GM12878 (cell line): Measurements from ENCODE around the gene CISTR. TPM values are rescaled to one million over a fixed set of nuclear protein-coding genes. Genes with fewer than 3 reads are reported as not detected.
"Not testable (repeated sequence)": the region's sequence is repeated elsewhere in the genome, so short reads cannot be mapped to it uniquely, and the experiment has no call there.

Experiments used
- ATAC-seq: fragments of 200-7000 bp; cut with Tn5 transposase; 3 replicates; pipeline ENCODE4 v1.9.1; 2020; ENCODE audit warnings: mild to moderate bottlenecking, moderate library complexity
- BruUV-seq: library from RNA; stranded (reverse); fragments of 400-500 nt; replicated peaks from 2 replicates; lab custom pipeline; 2021; lab: Mats Ljungman, UMichigan
- CTCF ChIA-PET: fragments of 300-600 bp; sonication (Branson Sonifier 250); formaldehyde crosslinking; extraction: SDS; loops from one replicate; lab custom pipeline; 2021; ENCODE audit warnings: inconsistent platforms; lab: Yijun Ruan, JAX
- POLR2A ChIA-PET: fragments of 350-600 bp; formaldehyde crosslinking; extraction: SDS; loops from one replicate; lab custom pipeline; 2021; ENCODE audit warnings: inconsistent platforms; lab: Charles Lee
- RAD21 ChIA-PET: fragments of 300-600 bp; sonication (Branson Sonifier 250); formaldehyde crosslinking; loops from one replicate; lab custom pipeline; 2023; ENCODE audit warnings: antibody characterized with exemption; ENCODE audit not compliant: unreplicated experiment; lab: Charles Lee
- SMC1A ChIA-PET: fragments of 300-600 bp; sonication (Branson Sonifier 250); formaldehyde crosslinking; loops from one replicate; lab custom pipeline; 2023; ENCODE audit not compliant: unreplicated experiment, uncharacterized antibody; lab: Charles Lee
- DNase-seq: peaks from one replicate; pipeline ENCODE4 v3.0.0-alpha.2; 2011; ENCODE audit warnings: low read depth, low spot score
- FAIRE-seq: peaks from 3 replicates; lab custom pipeline; 2011; peaks lifted over from hg19 to GRCh38; lab: Jason Lieb, UNC
- H2AFZ ChIP-seq: 2 replicates; pipeline ENCODE4 v1.6.0; 2011; ENCODE audit warnings: low read depth, low read length, control low read depth; ENCODE audit not compliant: control insufficient read depth
- H3K27ac ChIP-seq: 2 replicates; pipeline ENCODE4 v1.5.1; 2011; ENCODE audit warnings: control low read depth; ENCODE audit not compliant: control insufficient read depth, insufficient read depth
- H3K27me3 ChIP-seq, 2 experiments: replicated peaks in 1 of 2; 2 replicates each; pipeline versions ENCODE4 v1.6.0 to v1.6.1; 2011; ENCODE audit warnings: low read length in 1 of 2; ENCODE audit not compliant: control insufficient read depth in 2 of 2, insufficient read depth in 2 of 2
- H3K36me3 ChIP-seq, 2 experiments: 2 replicates each; pipeline ENCODE4 v1.5.1; 2011; ENCODE audit warnings: low read length in 1 of 2; ENCODE audit not compliant: control insufficient read depth in 2 of 2, insufficient read depth in 2 of 2
- H3K4me1 ChIP-seq: 2 replicates; pipeline ENCODE4 v1.6.1; 2011; ENCODE audit warnings: mild to moderate bottlenecking, low read length, moderate library complexity, mixed read lengths; ENCODE audit not compliant: control insufficient read depth, insufficient read depth
- H3K4me2 ChIP-seq: 2 replicates; pipeline ENCODE4 v1.6.0; 2011; ENCODE audit warnings: control low read depth; ENCODE audit not compliant: control insufficient read depth, insufficient read depth
- H3K4me3 ChIP-seq: fragments of 200-600 bp; sonication (generic); 2 replicates; pipeline ENCODE4 v1.5.1; 2016
- H3K79me2 ChIP-seq: 2 replicates; pipeline ENCODE4 v1.6.0; 2011; ENCODE audit warnings: low read length; ENCODE audit not compliant: control insufficient read depth, insufficient read depth
- H3K9ac ChIP-seq: 2 replicates; pipeline ENCODE4 v1.8.0; 2011; ENCODE audit warnings: low read length, control low read depth, mixed read lengths; ENCODE audit not compliant: control insufficient read depth, insufficient read depth
- H3K9me3 ChIP-seq: replicated peaks from 3 replicates; pipeline ENCODE4 v1.5.1; 2011; ENCODE audit warnings: mild to moderate bottlenecking, low read length; ENCODE audit not compliant: control insufficient read depth, insufficient read depth
- H4K20me1 ChIP-seq: 2 replicates; pipeline ENCODE4 v1.6.0; 2011; ENCODE audit not compliant: control insufficient read depth, insufficient read depth
- BACH1 ChIP-seq: fragments of 450-650 bp; IDR thresholded peaks from 2 replicates; pipeline ENCODE4 v1.6.1; 2017; ENCODE audit warnings: mild to moderate bottlenecking, borderline replicate concordance
- KLF5 ChIP-seq: fragments of 450-650 bp; IDR thresholded peaks from 2 replicates; pipeline ENCODE4 v1.6.1; 2014; ENCODE audit warnings: mild to moderate bottlenecking; ENCODE audit not compliant: partially characterized antibody
- MEF2B ChIP-seq: fragments of 450-650 bp; IDR thresholded peaks from 2 replicates; pipeline ENCODE4 v1.6.1; 2018; ENCODE audit warnings: mild to moderate bottlenecking, moderate library complexity; ENCODE audit not compliant: partially characterized antibody, poor library complexity, severe bottlenecking
- NFYB ChIP-seq: IDR thresholded peaks from 2 replicates; pipeline ENCODE4 v1.6.1; 2011; ENCODE audit warnings: low read depth, mild to moderate bottlenecking, low read length, improper control_type of control experiment, moderate library complexity; ENCODE audit not compliant: insufficient read depth
- POLR2AphosphoS5 ChIP-seq: IDR thresholded peaks from 2 replicates; pipeline ENCODE4 v1.6.1; 2011; ENCODE audit warnings: mild to moderate bottlenecking, low read length, inconsistent platforms
- SUZ12 ChIP-seq: fragments of 200-600 bp; sonication (generic); IDR thresholded peaks from one replicate; pipeline ENCODE4 v1.6.1; 2018; ENCODE audit warnings: antibody characterized with exemption, mild to moderate bottlenecking; ENCODE audit not compliant: unreplicated experiment
- WGBS: methylation state at CpG from one replicate; pipeline ENCODE4 v1.1.6; 2016; ENCODE audit warnings: low lambda C conversion rate; ENCODE audit not compliant: insufficient replicate concordance, insufficient coverage; ENCODE audit errors: missing lambda C conversion rate; 5-methylcytosine and 5-hydroxymethylcytosine counted together
- in situ Hi-C: fragments of 300-500 bp; cut with MboI; formaldehyde crosslinking; loops from 9 replicates; pipeline ENCODE4 v1.14.3; 2018; ENCODE audit warnings: mixed read lengths
- intact Hi-C: fragments of 100-400 bp; cut with micrococcal nuclease; formaldehyde crosslinking; loops from one replicate; pipeline ENCODE4 v1.14.2; 2022; ENCODE audit not compliant: unreplicated experiment
- polyA plus RNA-seq, 11 experiments: library from polyadenylated mRNA; depleted of rRNA in 4 of 11; unstranded in 6 of 11; stranded (reverse) in 5 of 11; fragments of >200 nt; fragmentation: Nextera tagmentation in 4 of 11; fragmentation: Illumina TruSeq in 1 of 11; extraction: Ambion mirVana in 4 of 11; extraction: Trizol in 1 of 11; gene quantifications; 1 replicate in 1 of 11; 2 replicates in 10 of 11; pipeline versions ENCODE4 v1.2.1 to v1.2.3, GENCODE V29; 2011 to 2016; ENCODE audit warnings: inconsistent platforms in 2 of 11, missing spikeins in 2 of 11, low read depth in 1 of 11
- total RNA-seq, 4 experiments: library from RNA; depleted of rRNA in 3 of 4; stranded (reverse); fragments of >200 nt in 3 of 4; fragmentation: Illumina TruSeq in 1 of 4; extraction: Trizol in 1 of 4; gene quantifications; 2 replicates each; pipeline versions ENCODE4 v1.2.1 to v1.2.3, GENCODE V29; 2013 to 2021
- TF ChIP-seq, protein P1 (sequence below): fragments of 450-650 bp; IDR thresholded peaks from 2 replicates; pipeline ENCODE4 v1.6.1; 2016; ENCODE audit warnings: mild to moderate bottlenecking

Gene CISTR
- total and polyA plus RNA-seq, 10 of the 15 experiments (the other 5 are each of a cell fraction or from before 2014, with no cell fraction given), result 0.26 TPM; not detected in 9

- FAIRE-seq, result no peak
- TF ChIP-seq POLR2AphosphoS5 (no peak), SUZ12 (no peak), BACH1 (no peak), NFYB (0 out of 2 replicates have a peak, but pooled peaks have one; percentile 7), KLF5 (no peak), MEF2B (no peak)
- TF ChIP-seq, protein P1, sequence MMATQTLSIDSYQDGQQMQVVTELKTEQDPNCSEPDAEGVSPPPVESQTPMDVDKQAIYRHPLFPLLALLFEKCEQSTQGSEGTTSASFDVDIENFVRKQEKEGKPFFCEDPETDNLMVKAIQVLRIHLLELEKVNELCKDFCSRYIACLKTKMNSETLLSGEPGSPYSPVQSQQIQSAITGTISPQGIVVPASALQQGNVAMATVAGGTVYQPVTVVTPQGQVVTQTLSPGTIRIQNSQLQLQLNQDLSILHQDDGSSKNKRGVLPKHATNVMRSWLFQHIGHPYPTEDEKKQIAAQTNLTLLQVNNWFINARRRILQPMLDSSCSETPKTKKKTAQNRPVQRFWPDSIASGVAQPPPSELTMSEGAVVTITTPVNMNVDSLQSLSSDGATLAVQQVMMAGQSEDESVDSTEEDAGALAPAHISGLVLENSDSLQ, result peak; percentile 46
- Histone ChIP-seq H3K27ac (no peak overlapping the region), H3K4me1 (peaks cover 14% of the 10 kb centered on the region), H3K9ac (no peak overlapping the region), H3K27me3 (no peaks in the 10 kb centered on the region), H3K9me3 (no peaks in the 10 kb centered on the region), H4K20me1 (no peaks in the 10 kb centered on the region), H2AFZ (no peak overlapping the region), H3K79me2 (no peaks in the 10 kb centered on the region), H3K36me3 (no peaks in the 10 kb centered on the region), H3K4me3 (no peak overlapping the region), H3K4me2 (no peak overlapping the region)
- no peak for DNase-seq
- WGBS, result 70% methylated on average over 2 of the region's 2 CpGs
- RAD21 ChIA-PET, result no interaction called here
- POLR2A ChIA-PET, result no interaction called here
- no TSS peak for BruUV-seq
- ATAC-seq, result no peak
- CTCF ChIA-PET, result interaction anchor here (1.2 to 7.3 kb wide), 2 partner anchors 17 to 25 kb away, joined by 3 to 66 read pairs; no protein-coding TSS in a partner anchor
- intact Hi-C loops, result no loop called here
- SMC1A ChIA-PET, result interaction anchor here (1.0 to 1.5 kb wide), 3 partner anchors 9 to 25 kb away, joined by 3 to 4 read pairs (median 3); no protein-coding TSS in a partner anchor
- in situ Hi-C loops, result no loop called here
Observed at GRCh38 chr12:53719649-53720048, 32.1 kb downstream of the CISTR start.

- SMC1A ChIA-PET, result interaction anchor here (1.1 to 1.5 kb wide), 2 partner anchors 10 to 16 kb away, joined by 3 to 4 read pairs; no protein-coding TSS in a partner anchor
- intact Hi-C loops, H3K36me3 ChIP-seq, H3K79me2 ChIP-seq, RAD21 ChIA-PET, DNase-seq, H3K4me2 ChIP-seq, H4K20me1 ChIP-seq, H2AFZ ChIP-seq, H3K4me3 ChIP-seq, H3K27me3 ChIP-seq, H3K27ac ChIP-seq, FAIRE-seq, H3K9ac ChIP-seq, BruUV-seq, H3K9me3 ChIP-seq, ATAC-seq, in situ Hi-C loops: not testable (repeated sequence)
- WGBS, result 75% methylated on average over 5 of the region's 6 CpGs
- CTCF ChIA-PET, result interaction anchor here (0.6 to 7.3 kb wide), 4 partner anchors 12 to 253 kb away, joined by 3 to 66 read pairs (median 4); no protein-coding TSS in a partner anchor
- peaks cover 13% of the 10 kb centered on the region for H3K4me1 ChIP-seq
- POLR2A ChIA-PET, result interaction anchor here (0.7 to 2.5 kb wide), 2 partner anchors 10 to 34 kb away, joined by 4 to 11 read pairs; partner anchors contain the start of gene CALCOCO1
Observed at GRCh38 chr12:53718567-53718966, 33.2 kb downstream of the CISTR start.
